Measurements from ENCODE around the gene ANKRD13B.

The ANKRD13B gene

DNA sequence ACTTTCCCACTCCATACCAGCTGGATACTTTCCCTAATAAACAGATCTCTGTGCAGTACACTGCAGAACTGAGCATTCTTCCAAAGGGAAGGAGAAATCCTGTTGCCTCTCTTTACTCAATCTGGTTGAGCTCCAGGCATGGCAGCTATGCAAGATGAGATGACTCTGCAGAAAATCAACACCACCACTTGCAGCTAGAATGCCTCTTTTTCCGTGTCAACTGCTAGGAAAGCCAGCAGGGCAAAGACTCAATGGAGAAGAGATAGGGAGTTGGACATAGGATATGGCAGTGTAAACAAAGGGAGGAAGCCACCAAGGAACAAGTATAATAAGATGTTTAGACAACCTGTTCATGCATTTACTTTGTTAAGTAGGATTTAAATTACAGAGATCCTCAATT is 70.2 kb downstream of the ANKRD13B start:
- TF ChIP-seq CEBPB (IDR thresholded peaks at IDR 0.05) (no peak), CREB1 (IDR thresholded peaks at IDR 0.05; ENCODE audit: low read depth) (no peak)

All from Ishikawa (cell line).